Measurements from ENCODE around the gene TUBB.
A peak's percentile ranks its signal among the peaks of the same experiment; 100 is the strongest.

Gene TUBB

GRCh38 chr6:30687659-30688431 is 32.3 kb upstream of the TUBB start:
- TF ChIP-seq, protein P1, sequence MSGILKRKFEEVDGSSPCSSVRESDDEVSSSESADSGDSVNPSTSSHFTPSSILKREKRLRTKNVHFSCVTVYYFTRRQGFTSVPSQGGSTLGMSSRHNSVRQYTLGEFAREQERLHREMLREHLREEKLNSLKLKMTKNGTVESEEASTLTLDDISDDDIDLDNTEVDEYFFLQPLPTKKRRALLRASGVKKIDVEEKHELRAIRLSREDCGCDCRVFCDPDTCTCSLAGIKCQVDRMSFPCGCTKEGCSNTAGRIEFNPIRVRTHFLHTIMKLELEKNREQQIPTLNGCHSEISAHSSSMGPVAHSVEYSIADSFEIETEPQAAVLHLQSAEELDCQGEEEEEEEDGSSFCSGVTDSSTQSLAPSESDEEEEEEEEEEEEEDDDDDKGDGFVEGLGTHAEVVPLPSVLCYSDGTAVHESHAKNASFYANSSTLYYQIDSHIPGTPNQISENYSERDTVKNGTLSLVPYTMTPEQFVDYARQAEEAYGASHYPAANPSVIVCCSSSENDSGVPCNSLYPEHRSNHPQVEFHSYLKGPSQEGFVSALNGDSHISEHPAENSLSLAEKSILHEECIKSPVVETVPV (CRISPR knock-in tag; IDR thresholded peaks at IDR 0.05) = no peak
- TF ChIP-seq RARB (CRISPR knock-in tag; IDR thresholded peaks at IDR 0.05) (no peak), BACH2 (CRISPR knock-in tag; IDR thresholded peaks at IDR 0.05; ENCODE audit: borderline replicate concordance) (no peak), CSDC2 (CRISPR knock-in tag; IDR thresholded peaks at IDR 0.05) (no peak), ZFP3 (CRISPR knock-in tag; IDR thresholded peaks at IDR 0.05) (no peak), ISL1 (CRISPR knock-in tag; IDR thresholded peaks at IDR 0.05) (no peak), ZNF8 (CRISPR knock-in tag; IDR thresholded peaks at IDR 0.05) (no peak), TOX (CRISPR knock-in tag; IDR thresholded peaks at IDR 0.05; ENCODE audit: borderline replicate concordance) (no peak), ZFP30 (CRISPR knock-in tag; IDR thresholded peaks at IDR 0.05) (no peak), ESRRG (CRISPR knock-in tag; IDR thresholded peaks at IDR 0.05) (no peak), ARNTL (CRISPR knock-in tag; IDR thresholded peaks at IDR 0.05; ENCODE audit: borderline replicate concordance, low read depth) (no peak), CREB5 (CRISPR knock-in tag; IDR thresholded peaks at IDR 0.05; ENCODE audit: low read depth) (no peak), TCF4 (CRISPR knock-in tag; IDR thresholded peaks at IDR 0.05; ENCODE audit: borderline replicate concordance) (no peak), TSHZ2 (CRISPR knock-in tag; IDR thresholded peaks at IDR 0.05) (no peak), ZC3H10 (CRISPR knock-in tag; IDR thresholded peaks at IDR 0.05) (no peak), ZNF70 (CRISPR knock-in tag; IDR thresholded peaks at IDR 0.05) (no peak)
- TF ChIP-seq, protein P2, sequence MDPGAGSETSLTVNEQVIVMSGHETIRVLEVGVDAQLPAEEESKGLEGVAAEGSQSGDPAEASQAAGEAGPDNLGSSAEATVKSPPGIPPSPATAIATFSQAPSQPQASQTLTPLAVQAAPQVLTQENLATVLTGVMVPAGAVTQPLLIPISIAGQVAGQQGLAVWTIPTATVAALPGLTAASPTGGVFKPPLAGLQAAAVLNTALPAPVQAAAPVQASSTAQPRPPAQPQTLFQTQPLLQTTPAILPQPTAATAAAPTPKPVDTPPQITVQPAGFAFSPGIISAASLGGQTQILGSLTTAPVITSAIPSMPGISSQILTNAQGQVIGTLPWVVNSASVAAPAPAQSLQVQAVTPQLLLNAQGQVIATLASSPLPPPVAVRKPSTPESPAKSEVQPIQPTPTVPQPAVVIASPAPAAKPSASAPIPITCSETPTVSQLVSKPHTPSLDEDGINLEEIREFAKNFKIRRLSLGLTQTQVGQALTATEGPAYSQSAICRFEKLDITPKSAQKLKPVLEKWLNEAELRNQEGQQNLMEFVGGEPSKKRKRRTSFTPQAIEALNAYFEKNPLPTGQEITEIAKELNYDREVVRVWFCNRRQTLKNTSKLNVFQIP (CRISPR knock-in tag; IDR thresholded peaks at IDR 0.05; ENCODE audit: borderline replicate concordance, low read depth) = no peak
- ATAC-seq = peak; percentile 11

DNA sequence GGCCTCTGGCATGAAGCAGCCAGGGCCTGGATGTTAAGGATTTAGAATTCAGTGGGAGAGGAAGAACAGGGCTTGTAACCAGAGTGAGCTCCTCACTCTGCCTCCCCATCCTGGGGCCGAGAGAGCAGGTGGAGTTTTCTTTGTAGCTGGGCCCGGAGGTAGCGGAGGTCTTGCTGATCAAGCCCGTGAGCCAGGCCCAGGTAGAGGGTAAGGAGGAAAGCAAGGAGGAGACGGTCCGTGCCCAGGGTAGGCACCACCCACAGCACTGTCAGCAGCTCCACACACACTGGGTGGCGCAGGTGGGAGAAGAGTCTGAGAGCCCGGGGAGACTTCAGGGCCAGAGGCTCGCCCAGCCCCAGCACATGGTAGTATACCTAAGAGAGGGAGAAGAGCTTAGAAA is 31.6 kb upstream of the TUBB start:
- ATAC-seq = no peak
- TF ChIP-seq ZFP3 (CRISPR knock-in tag; IDR thresholded peaks at IDR 0.05) (no peak), PPARA (CRISPR knock-in tag; IDR thresholded peaks at IDR 0.05; ENCODE audit: borderline replicate concordance) (no peak), ZC3H10 (CRISPR knock-in tag; IDR thresholded peaks at IDR 0.05) (no peak), ARNTL (CRISPR knock-in tag; IDR thresholded peaks at IDR 0.05; ENCODE audit: borderline replicate concordance, low read depth) (no peak), ZNF8 (CRISPR knock-in tag; IDR thresholded peaks at IDR 0.05) (no peak), ZNF565 (CRISPR knock-in tag; conservative IDR thresholded peaks at IDR 0.05; ENCODE audit: low read depth) (no peak), GLIS3 (CRISPR knock-in tag; IDR thresholded peaks at IDR 0.05) (no peak), OSR1 (CRISPR knock-in tag; IDR thresholded peaks at IDR 0.05) (no peak), ZFP30 (CRISPR knock-in tag; IDR thresholded peaks at IDR 0.05) (no peak)

- ATAC-seq = no peak
- TF ChIP-seq ZNF70 (CRISPR knock-in tag; IDR thresholded peaks at IDR 0.05) (no peak), TCF4 (CRISPR knock-in tag; IDR thresholded peaks at IDR 0.05; ENCODE audit: borderline replicate concordance) (no peak), RARB (CRISPR knock-in tag; IDR thresholded peaks at IDR 0.05) (no peak), CSDC2 (CRISPR knock-in tag; IDR thresholded peaks at IDR 0.05) (no peak), TSHZ2 (CRISPR knock-in tag; IDR thresholded peaks at IDR 0.05) (no peak)
- TF ChIP-seq, protein P2 (CRISPR knock-in tag; IDR thresholded peaks at IDR 0.05; ENCODE audit: borderline replicate concordance, low read depth) = no peak
- TF ChIP-seq, protein P3, sequence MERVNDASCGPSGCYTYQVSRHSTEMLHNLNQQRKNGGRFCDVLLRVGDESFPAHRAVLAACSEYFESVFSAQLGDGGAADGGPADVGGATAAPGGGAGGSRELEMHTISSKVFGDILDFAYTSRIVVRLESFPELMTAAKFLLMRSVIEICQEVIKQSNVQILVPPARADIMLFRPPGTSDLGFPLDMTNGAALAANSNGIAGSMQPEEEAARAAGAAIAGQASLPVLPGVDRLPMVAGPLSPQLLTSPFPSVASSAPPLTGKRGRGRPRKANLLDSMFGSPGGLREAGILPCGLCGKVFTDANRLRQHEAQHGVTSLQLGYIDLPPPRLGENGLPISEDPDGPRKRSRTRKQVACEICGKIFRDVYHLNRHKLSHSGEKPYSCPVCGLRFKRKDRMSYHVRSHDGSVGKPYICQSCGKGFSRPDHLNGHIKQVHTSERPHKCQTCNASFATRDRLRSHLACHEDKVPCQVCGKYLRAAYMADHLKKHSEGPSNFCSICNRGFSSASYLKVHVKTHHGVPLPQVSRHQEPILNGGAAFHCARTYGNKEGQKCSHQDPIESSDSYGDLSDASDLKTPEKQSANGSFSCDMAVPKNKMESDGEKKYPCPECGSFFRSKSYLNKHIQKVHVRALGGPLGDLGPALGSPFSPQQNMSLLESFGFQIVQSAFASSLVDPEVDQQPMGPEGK (CRISPR knock-in tag; IDR thresholded peaks at IDR 0.05; ENCODE audit: borderline replicate concordance) = no peak
Observed at GRCh38 chr6:30689022-30689865, 30.9 kb upstream of the TUBB start.
